ENCODE results near the gene NEK11. TPM values are rescaled to one million over a fixed set of nuclear protein-coding genes. Genes with fewer than 3 reads are reported as not detected.

NEK11 gene
- total and polyA plus RNA-seq, 8 donors: 7.9 to 22.1 (median 15.4) TPM

- Histone ChIP-seq H3K4me3 (no peak overlapping the region), H3K36me3 (no peaks in the 10 kb centered on the region), H3K27me3 (no peaks in the 10 kb centered on the region), H3K27ac (no peak overlapping the region), H3K4me1 (no peaks in the 10 kb centered on the region), H3K9me3 (no peaks in the 10 kb centered on the region)
- intact Hi-C loops (cut with DNase I): no loop called here
- no peak for TF ChIP-seq CTCF (IDR thresholded peaks at IDR 0.05)
- no peak for DNase-seq
- no peak for ATAC-seq
These were observed 83.4 kb downstream of the NEK11 start for GRCh38 chr3:131110087-131110486.

GRCh38 chr3:131114256-131114655 is 87.6 kb downstream of the NEK11 start:
- Histone ChIP-seq H3K4me3 (no peak overlapping the region), H3K36me3 (no peaks in the 10 kb centered on the region), H3K27ac (no peak overlapping the region), H3K27me3 (no peaks in the 10 kb centered on the region), H3K9me3 (peaks cover 0 to 12% of the 10 kb centered on the region in 2 donors), H3K4me1 (no peaks in the 10 kb centered on the region)
- intact Hi-C loops (cut with DNase I): no loop called here
- ATAC-seq (no peak), DNase-seq (no peak)
- no peak for TF ChIP-seq CTCF (IDR thresholded peaks at IDR 0.05)

- no peak for ATAC-seq
- H3K9me3 ChIP-seq: peaks cover 0 to 27% of the 10 kb centered on the region in 2 donors
- H3K27ac ChIP-seq: no peak overlapping the region
- DNase-seq: no peak
- H3K4me1 ChIP-seq: no peaks in the 10 kb centered on the region
- no peaks in the 10 kb centered on the region for H3K27me3 ChIP-seq
- no peak for TF ChIP-seq CTCF (IDR thresholded peaks at IDR 0.05)
- no peak overlapping the region for H3K4me3 ChIP-seq
- H3K36me3 ChIP-seq: no peaks in the 10 kb centered on the region
- intact Hi-C loops (cut with DNase I): no loop called here
These were observed 99.0 kb downstream of the NEK11 start for GRCh38 chr3:131125684-131126083.

- Histone ChIP-seq H3K4me3 (no peak overlapping the region), H3K27me3 (no peaks in the 10 kb centered on the region), H3K36me3 (no peaks in the 10 kb centered on the region), H3K27ac (no peak overlapping the region), H3K4me1 (no peaks in the 10 kb centered on the region), H3K9me3 (peaks cover 0 to 2% of the 10 kb centered on the region in 2 donors)
- ATAC-seq: no peak
- TF ChIP-seq CTCF (IDR thresholded peaks at IDR 0.05): no peak
- DNase-seq: no peak
- intact Hi-C loops (cut with DNase I): no loop called here
These were observed 114.2 kb downstream of the NEK11 start for GRCh38 chr3:131140891-131141290.

- peaks cover 0 to 2% of the 10 kb centered on the region in 2 donors for H3K9me3 ChIP-seq
- no peak for DNase-seq
- no peak overlapping the region for H3K27ac ChIP-seq
- H3K27me3 ChIP-seq: no peaks in the 10 kb centered on the region
- TF ChIP-seq CTCF (IDR thresholded peaks at IDR 0.05): no peak
- ATAC-seq: no peak
- no peaks in the 10 kb centered on the region for H3K36me3 ChIP-seq
- no peak overlapping the region for H3K4me3 ChIP-seq
- no peaks in the 10 kb centered on the region for H3K4me1 ChIP-seq
- intact Hi-C loops (cut with DNase I): no loop called here
These were observed 115.1 kb downstream of the NEK11 start for GRCh38 chr3:131141770-131142169.
